CMK (cell line): ENCODE results near the gene CPED1.
"Not testable (repeated sequence)": the region's sequence is repeated elsewhere in the genome, so short reads cannot be mapped to it uniquely, and the experiment has no call there.

ENCODE experiments used
- DNase-seq: peaks from one replicate; pipeline ENCODE4 v3.0.0-alpha.2; 2010; ENCODE audit warnings: low read depth

Gene CPED1

GRCh38 chr7:121153411-121153810, 164.9 kb downstream of the CPED1 start:
- no peak for DNase-seq

DNA sequence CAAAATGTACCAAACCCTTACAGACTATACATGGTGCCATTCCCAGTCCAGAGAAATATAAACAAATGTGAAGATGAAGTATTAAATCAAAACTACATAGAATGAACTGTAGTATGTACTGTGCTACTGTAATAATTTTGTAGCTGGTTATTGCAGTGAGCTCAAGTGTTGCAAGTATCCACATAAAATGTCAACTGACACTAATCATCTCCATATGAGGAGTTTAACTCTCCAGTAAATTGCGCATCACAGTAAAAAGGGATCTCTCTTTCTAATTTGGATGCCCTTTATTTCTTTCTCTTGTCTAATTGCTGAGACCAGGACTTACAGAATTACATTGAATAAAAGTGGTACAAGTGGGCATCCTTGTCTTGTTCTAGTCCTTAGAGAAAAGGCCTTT, 165.5 kb downstream of the CPED1 start:
- no peak for DNase-seq

DNA sequence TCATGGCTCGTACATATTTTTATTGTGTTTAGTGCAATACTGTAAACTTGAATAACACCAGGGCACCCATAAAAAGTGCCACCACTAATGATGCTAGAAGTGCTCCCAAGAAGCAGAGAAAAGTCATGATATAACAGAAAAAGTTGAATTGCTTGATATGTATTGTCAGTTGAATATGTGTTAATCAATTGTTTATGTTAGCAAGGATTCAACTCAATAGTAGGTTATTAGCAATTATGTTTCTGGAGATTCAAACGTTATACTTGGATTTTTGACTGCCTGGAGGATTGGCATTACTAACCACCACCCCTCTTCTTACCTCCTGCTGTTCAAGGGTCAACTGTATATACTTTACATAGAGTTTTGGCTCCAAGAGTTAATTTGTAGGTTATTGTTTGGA, 168.3 kb downstream of the CPED1 start:
- DNase-seq: no peak

DNA sequence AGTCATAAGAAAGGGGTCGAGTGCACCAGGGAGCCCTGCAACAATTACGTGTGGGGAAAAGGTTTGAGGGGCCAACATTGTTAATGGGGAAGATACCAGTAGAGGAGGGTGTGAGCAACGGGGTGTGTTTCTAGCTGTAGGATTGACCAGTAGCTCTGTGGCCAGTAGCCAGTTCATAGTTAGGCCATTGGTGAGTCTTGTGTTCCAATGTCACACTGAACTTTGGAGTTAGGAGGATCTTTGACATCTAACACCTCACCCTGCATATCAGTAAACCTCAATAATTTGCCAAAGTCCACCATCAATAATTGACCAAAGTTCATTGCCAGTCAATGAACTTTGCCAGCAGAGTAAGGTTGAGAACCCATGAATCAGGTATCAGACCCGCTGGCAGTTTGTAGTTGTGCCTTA, 168.8 kb downstream of the CPED1 start:
- no peak for DNase-seq

- no peak for DNase-seq
Observed at GRCh38 chr7:121157885-121158590, 169.5 kb downstream of the CPED1 start.

- DNase-seq: no peak
Observed at GRCh38 chr7:121158665-121159064, 170.2 kb downstream of the CPED1 start.

- no peak for DNase-seq
Observed at GRCh38 chr7:121159553-121159952, 171.0 kb downstream of the CPED1 start.

- no peak for DNase-seq
Observed at GRCh38 chr7:121160150-121161008, 171.9 kb downstream of the CPED1 start.

- DNase-seq: no peak
Observed at GRCh38 chr7:121163699-121164098, 175.2 kb downstream of the CPED1 start.

DNA sequence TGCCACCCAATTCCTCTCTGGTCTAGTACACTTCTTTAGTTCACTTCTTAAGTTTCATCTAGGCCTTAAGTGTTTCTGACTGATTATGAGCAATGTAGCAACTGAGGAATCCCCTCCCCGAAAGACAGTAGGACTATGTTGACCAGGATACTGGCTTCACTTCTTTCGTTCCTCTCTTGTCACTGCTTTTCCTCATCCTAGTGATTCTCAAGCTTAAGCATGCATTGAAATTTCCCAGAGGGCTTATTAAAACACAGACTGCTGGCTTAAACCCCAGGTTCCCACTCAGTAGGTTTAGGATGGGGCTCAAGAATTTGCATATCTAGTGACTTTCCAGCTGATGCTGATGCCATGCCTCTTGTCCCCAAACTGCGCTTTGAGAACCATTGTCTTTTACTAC, 175.7 kb downstream of the CPED1 start:
- no peak for DNase-seq

DNA sequence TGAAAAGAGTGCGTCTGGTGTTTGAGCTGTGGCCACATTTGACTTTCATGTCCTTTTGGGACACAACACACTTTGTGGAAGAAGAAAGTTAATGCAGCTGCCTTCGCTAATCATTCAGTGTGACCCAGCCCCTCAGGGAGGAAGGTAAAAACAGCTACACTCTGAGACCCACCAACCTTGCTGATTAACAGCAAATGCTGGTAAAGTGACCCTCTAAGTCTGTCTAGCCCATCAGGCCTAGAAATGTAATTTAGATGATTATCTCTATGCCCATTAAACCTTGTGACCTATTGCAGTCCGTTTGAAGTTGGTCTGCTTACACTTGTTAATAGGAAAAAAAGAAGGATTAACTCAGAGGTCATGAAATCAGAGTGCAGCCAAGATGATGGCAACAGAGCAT, 178.4 kb downstream of the CPED1 start:
- DNase-seq: no peak

- DNase-seq: no peak
Observed at GRCh38 chr7:121167971-121168370, 179.5 kb downstream of the CPED1 start.

DNA sequence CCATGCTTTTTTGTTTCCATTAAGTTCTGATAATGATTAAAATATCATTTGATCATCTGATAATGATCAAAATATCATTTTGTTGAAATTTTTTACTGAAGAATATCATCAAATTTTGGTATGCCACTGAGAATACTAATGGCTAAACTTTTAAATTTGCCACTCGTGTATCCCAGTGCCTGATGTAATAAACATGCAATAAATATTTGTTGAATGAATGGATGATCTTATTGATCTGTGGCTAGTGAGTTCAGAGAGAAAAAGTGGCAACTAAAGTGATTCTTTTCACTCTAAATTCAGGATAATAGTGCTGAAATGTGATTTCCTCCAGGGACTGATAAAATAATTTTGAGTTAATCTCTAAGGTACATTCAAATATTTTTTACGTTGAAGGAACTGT, 181.0 kb downstream of the CPED1 start:
- no peak for DNase-seq

- no peak for DNase-seq
Observed at GRCh38 chr7:121172484-121172883, 184.0 kb downstream of the CPED1 start.

DNA sequence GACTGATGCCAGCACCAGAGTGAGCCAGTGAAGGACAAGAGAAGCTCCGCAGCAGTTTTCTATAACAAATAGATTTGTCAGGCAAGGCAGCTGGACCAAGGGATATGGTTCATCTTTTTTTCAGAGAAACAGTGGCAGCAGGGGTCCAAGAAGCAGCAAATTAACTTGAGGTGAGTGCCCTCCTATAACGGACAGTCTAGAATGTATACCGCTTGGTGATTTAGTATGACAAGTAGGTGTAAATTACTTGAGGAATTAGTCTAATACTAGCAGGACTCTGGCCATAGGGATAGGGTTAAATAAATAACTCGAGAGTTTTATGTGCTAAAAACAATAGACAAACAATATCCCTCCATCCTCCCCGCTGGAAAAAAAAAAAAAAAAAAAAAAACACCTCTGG, 187.3 kb downstream of the CPED1 start:
- no peak for DNase-seq

GRCh38 chr7:121178452-121178851, 189.9 kb downstream of the CPED1 start:
- DNase-seq: no peak

GRCh38 chr7:121178869-121179497, 190.5 kb downstream of the CPED1 start:
- DNase-seq: no peak

DNA sequence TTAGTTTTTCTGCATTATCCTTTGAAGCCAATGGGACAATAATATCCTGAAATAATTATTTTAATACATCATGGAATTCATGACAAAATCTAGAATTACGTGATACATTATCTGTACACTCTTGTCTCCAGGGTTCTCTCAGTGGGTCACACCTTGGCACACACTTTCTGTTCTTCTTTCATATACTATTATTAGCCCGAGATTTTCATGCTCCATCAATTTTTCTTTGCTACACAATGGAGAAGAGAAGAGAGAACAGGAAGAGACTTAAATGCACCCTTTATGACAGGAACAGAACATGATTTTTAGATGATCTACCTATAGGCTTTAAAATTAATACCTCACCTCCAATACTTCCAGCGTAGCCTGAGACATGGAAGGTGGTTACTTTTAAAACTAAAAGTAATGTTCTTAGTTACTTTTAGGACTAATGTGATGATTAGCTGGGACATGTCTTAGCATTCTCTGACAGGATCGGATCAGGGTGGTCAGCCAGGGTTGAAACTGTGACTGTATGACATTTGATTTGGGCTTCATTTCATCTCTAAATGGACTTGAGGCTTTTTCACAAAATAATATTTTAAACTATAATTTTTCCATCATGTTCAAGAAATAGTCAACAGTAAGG, 192.0 kb downstream of the CPED1 start:
- no peak for DNase-seq

DNA sequence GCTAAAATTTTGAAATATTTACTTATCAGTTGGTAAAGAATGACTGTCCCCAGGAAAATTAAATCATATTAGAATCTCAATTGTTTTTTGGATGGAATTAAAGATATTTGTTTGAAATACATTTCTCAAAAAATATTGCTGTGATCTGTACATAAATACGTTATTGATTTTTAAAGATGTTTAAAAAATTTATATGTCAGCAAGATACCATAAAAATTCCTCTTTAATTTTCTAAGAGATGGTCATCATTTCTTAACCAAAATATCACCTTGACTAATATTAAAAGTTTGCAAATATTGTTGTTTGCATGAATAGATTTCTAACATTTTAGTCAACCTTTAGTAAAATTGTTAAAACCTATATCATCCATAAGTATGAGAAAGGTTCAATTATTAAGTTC, 192.8 kb downstream of the CPED1 start:
- DNase-seq: no peak

DNA sequence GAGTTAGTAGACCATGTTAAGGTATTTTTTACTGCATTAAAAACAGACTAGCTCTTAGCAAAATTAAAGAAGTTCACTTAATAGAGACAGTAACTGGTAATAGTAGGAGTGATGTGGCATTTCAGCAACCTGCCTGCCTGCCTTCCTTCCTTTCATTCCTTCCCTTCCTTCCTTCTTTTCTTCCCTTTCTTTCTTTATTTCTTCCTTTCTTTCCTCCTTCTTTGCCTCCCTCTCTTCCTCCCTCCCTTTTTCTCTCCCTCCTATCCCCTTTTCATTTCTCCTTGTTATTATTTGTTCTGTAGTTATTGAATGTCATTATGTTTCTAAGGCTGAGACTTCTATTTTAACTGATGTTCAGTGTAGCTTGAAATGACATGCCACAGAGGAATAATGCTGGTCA, 193.8 kb downstream of the CPED1 start:
- no peak for DNase-seq

DNA sequence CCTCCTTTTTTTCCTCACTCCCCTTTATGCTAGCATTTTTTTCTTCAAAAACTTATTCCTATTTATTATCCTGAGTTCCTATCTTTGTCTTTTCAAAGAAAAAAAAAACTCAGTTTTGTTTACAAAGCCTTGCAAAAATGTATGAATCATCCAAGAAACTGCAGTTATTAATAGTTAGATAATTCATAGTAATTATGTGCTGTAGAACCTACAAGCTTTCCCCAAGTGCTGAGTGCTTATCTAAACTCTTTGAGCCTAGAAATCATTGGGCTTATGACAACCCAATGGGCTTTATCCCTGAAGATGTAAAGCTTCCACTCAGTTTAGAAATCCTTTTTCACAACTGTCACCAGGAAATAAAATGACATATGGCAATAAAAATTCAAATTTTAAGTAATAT, 194.4 kb downstream of the CPED1 start:
- no peak for DNase-seq

GRCh38 chr7:121183883-121184282, 195.4 kb downstream of the CPED1 start:
- not testable (repeated sequence) for DNase-seq

- DNase-seq: no peak
Observed at GRCh38 chr7:121186746-121187145, 198.2 kb downstream of the CPED1 start.
